Testis (tissue), 2 donors: ENCODE results near the gene MYLIP.

ENCODE experiments used
- POLR2A ChIP-seq: fragments of 450-650 bp; IDR thresholded peaks from one replicate; pipeline ENCODE4 v1.6.1; 2017; ENCODE audit warnings: antibody characterized with exemption, mild to moderate bottlenecking, moderate library complexity
- TF ChIP-seq, protein P1 (sequence below), 3 experiments: fragments of 450-650 bp in 2 of 3; fragments of 200-600 bp in 1 of 3; sonication (generic) in 1 of 3; IDR thresholded peaks; one replicate each; pipeline ENCODE4 v1.5.1; 2016 to 2019; ENCODE audit warnings: antibody characterized with exemption in 3 of 3, mild to moderate bottlenecking in 2 of 3, moderate library complexity in 1 of 3

DNA sequence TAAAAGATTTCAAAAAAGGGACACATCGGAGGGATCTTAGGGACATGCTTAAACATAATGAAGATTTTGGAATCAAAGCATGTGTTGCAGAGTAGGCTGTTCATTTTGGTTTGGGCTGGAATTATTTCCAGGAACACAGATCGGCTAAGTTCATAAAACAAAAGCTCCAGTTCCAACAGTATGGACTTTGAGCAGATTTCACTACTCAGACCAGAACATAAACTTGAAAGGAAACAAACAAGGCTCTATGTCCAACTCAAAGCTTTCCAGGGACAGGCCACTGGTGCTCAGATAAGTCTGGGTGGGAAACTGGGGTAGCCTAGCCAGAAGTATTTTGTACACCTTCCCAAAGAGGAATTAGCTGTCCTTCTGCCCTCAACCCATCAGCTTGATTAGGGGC, 58.3 kb downstream of the MYLIP start:
- TF ChIP-seq, protein P1, sequence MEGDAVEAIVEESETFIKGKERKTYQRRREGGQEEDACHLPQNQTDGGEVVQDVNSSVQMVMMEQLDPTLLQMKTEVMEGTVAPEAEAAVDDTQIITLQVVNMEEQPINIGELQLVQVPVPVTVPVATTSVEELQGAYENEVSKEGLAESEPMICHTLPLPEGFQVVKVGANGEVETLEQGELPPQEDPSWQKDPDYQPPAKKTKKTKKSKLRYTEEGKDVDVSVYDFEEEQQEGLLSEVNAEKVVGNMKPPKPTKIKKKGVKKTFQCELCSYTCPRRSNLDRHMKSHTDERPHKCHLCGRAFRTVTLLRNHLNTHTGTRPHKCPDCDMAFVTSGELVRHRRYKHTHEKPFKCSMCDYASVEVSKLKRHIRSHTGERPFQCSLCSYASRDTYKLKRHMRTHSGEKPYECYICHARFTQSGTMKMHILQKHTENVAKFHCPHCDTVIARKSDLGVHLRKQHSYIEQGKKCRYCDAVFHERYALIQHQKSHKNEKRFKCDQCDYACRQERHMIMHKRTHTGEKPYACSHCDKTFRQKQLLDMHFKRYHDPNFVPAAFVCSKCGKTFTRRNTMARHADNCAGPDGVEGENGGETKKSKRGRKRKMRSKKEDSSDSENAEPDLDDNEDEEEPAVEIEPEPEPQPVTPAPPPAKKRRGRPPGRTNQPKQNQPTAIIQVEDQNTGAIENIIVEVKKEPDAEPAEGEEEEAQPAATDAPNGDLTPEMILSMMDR (IDR thresholded peaks at IDR 0.05): no peak
- no peak for TF ChIP-seq POLR2A
